ENCODE data around the gene DNAJB9. TPM values are rescaled to one million over a fixed set of nuclear protein-coding genes. Genes with fewer than 3 reads are reported as not detected.

The DNAJB9 gene
- polyA plus RNA-seq, 1 experiment, result 9.3 TPM

DNA sequence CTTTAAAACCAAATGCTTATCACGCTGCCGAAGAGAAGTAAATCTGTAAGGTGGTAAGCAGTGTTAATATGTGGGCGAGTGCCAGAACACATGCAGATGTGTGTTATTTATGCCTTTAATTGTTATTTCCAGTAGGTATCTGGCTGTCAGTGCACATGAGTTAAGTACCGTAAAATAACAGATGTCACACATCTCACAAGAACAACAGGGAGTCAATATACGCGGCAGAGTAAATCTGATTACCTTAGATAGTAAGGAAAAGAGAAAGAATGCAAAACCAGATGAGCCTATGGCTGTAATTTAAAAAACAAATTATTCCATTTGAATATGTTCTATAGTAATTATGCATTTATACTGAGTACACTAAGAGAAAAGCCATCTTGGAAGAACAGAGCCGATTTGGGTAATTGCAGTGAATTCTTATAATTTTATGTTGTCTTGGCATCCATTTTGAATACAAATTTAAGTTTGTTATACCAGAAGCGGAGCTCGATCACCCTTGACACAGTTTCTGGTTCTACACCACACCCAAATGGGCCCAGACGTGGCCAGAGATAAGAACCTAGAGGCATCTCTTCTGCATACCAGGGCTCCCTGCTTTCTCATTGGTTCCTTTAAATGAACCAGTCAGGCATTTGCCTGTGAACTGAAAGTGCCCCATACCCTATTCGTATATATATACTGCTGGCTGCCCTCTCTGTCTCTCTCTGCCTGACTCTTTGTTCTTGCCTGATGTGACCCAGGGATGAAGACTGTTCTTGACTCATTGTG, 34.8 kb downstream of the DNAJB9 start:
- CTCF ChIA-PET, result interaction anchor here (0.8 kb wide), 1 partner anchor 11 kb away, joined by 3 read pairs; no protein-coding TSS in a partner anchor
- TF ChIP-seq, protein P1, sequence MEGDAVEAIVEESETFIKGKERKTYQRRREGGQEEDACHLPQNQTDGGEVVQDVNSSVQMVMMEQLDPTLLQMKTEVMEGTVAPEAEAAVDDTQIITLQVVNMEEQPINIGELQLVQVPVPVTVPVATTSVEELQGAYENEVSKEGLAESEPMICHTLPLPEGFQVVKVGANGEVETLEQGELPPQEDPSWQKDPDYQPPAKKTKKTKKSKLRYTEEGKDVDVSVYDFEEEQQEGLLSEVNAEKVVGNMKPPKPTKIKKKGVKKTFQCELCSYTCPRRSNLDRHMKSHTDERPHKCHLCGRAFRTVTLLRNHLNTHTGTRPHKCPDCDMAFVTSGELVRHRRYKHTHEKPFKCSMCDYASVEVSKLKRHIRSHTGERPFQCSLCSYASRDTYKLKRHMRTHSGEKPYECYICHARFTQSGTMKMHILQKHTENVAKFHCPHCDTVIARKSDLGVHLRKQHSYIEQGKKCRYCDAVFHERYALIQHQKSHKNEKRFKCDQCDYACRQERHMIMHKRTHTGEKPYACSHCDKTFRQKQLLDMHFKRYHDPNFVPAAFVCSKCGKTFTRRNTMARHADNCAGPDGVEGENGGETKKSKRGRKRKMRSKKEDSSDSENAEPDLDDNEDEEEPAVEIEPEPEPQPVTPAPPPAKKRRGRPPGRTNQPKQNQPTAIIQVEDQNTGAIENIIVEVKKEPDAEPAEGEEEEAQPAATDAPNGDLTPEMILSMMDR (IDR thresholded peaks at IDR 0.05; ENCODE audit: low read depth, low read length), result no peak
- Histone ChIP-seq H3K9me3 (ENCODE audit: control insufficient read depth, insufficient read depth, low read length) (no peaks in the 10 kb centered on the region), H3K4me3 (ENCODE audit: low read depth, low read length) (no peak overlapping the region), H3K27ac (ENCODE audit: low read depth, low read length) (no peak overlapping the region), H3K27me3 (ENCODE audit: control insufficient read depth, insufficient read depth, low read length) (peaks cover 2% of the 10 kb centered on the region)
- POLR2A ChIA-PET, result no interaction called here
- DNase-seq (ENCODE audit: low read depth, low spot score), result no peak

DNA sequence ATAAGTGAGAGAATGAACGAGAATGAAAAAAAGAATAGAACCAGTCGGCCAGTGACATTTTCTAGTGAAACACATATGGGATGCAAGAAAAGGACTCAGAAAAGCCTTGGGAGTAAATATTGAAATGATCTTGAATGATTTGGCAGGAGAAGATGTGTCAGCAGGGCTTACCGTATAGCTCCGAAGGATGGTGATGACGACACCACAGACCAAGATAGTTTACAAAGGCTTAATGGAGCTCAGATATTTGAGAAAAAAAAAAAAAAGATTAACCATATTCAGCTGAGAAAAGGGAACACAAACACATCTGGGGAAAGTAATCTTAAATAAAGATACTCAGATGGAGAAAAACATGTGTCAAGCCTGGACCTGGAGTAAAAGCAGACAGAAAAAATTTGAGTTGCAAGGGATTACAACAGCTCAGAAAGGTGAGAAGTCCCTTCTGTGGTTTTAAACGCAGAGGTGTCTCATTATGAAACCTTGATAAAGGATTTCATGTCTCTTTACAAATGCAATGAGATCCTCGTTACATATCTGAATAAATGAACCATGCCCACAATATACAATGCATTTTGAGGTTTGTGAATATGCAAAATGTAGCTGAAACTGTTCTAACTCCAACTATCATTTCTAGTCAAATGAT, 36.0 kb downstream of the DNAJB9 start:
- TF ChIP-seq, protein P1 (IDR thresholded peaks at IDR 0.05; ENCODE audit: low read depth, low read length), result no peak
- H3K27me3 ChIP-seq (ENCODE audit: control insufficient read depth, insufficient read depth, low read length), result peaks cover 2% of the 10 kb centered on the region
- H3K27ac ChIP-seq (ENCODE audit: low read depth, low read length), result no peak overlapping the region
- H3K4me3 ChIP-seq (ENCODE audit: low read depth, low read length), result no peak overlapping the region
- DNase-seq (ENCODE audit: low read depth, low spot score), result peak; percentile 7
- ChIA-PET POLR2A (no interaction called here), CTCF (interaction anchor here (0.6 to 0.8 kb wide), 2 partner anchors 13 to 20 kb away, joined by 3 to 6 read pairs; no protein-coding TSS in a partner anchor)
- no peaks in the 10 kb centered on the region for H3K9me3 ChIP-seq (ENCODE audit: control insufficient read depth, insufficient read depth, low read length)

DNA sequence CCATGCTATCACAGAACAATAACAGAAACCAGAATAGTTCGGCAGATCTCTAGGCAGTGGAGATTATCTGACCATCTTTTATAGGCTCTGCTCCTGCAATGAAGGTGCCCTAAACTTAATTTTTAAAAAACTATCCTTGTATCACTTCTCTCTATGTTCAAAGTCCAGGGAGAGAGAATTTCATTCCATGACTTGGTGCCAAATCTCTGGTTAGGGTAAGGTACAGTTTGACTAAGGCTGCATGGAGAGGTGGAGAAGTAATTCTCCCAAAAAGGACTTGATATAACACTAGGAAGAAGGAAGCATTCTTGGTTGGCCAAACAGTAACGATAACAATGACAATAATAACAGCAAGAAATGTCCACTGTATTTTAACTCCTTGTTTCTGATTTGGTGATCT, 40.0 kb downstream of the DNAJB9 start:
- H3K27me3 ChIP-seq (ENCODE audit: control insufficient read depth, insufficient read depth, low read length), result no peaks in the 10 kb centered on the region
- H3K27ac ChIP-seq (ENCODE audit: low read depth, low read length), result no peak overlapping the region
- H3K9me3 ChIP-seq (ENCODE audit: control insufficient read depth, insufficient read depth, low read length), result no peaks in the 10 kb centered on the region
- CTCF ChIA-PET, result no interaction called here
- POLR2A ChIA-PET, result no interaction called here
- H3K4me3 ChIP-seq (ENCODE audit: low read depth, low read length), result no peak overlapping the region
- TF ChIP-seq, protein P1 (IDR thresholded peaks at IDR 0.05; ENCODE audit: low read depth, low read length), result no peak
- no peak for DNase-seq (ENCODE audit: low read depth, low spot score)

DNA sequence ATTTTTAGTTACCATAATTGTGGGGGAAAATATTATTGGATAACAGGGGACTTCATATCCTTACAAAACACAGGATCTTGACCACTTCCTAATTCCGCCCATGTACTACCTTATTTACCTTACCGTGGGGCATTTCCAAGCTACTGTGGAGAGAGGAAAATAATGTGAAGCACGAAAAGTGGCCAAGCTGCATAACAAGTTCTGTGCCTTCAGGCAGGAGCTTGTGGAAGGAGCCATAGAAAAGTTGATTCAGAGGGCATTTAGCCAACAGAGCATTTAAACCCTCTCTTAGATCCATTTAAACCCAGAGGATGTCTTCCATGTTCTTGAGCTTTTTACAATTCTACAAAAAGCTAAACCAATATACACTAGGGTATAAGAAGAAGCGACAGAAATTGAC, 41.6 kb downstream of the DNAJB9 start:
- DNase-seq (ENCODE audit: low read depth, low spot score), result no peak
- ChIA-PET POLR2A (no interaction called here), CTCF (interaction anchor here (1.7 kb wide), 1 partner anchor 19 kb away, joined by 4 read pairs; no protein-coding TSS in a partner anchor)
- Histone ChIP-seq H3K4me3 (ENCODE audit: low read depth, low read length) (no peak overlapping the region), H3K27me3 (ENCODE audit: control insufficient read depth, insufficient read depth, low read length) (no peaks in the 10 kb centered on the region), H3K9me3 (ENCODE audit: control insufficient read depth, insufficient read depth, low read length) (no peaks in the 10 kb centered on the region), H3K27ac (ENCODE audit: low read depth, low read length) (no peak overlapping the region)
- TF ChIP-seq, protein P1 (IDR thresholded peaks at IDR 0.05; ENCODE audit: low read depth, low read length), result no peak
